ENCODE measurements around the gene SEL1L2.
A peak's percentile ranks its signal among the peaks of the same experiment; 100 is the strongest.

SEL1L2 gene

GRCh38 chr20:13857304-13857703 lies 133.1 kb downstream of the SEL1L2 start:
- Histone ChIP-seq H3K4me3 (ENCODE audit: low read depth, low read length) (no peak overlapping the region), H3K36me3 (no peaks in the 10 kb centered on the region), H3K27ac (no peak overlapping the region), H3K9me3 (ENCODE audit: severe bottlenecking) (no peaks in the 10 kb centered on the region), H3K27me3 (ENCODE audit: insufficient read depth, low read depth, severe bottlenecking) (no peaks in the 10 kb centered on the region)
- TF ChIP-seq CTCF (IDR thresholded peaks at IDR 0.05; ENCODE audit: low read depth, low read length): no peak
- peak; percentile 24 for DNase-seq

GRCh38 chr20:13856354-13856753 lies 134.1 kb downstream of the SEL1L2 start:
- no peaks in the 10 kb centered on the region for H3K9me3 ChIP-seq (ENCODE audit: severe bottlenecking)
- no peak for DNase-seq
- no peaks in the 10 kb centered on the region for H3K36me3 ChIP-seq
- H3K27me3 ChIP-seq (ENCODE audit: insufficient read depth, low read depth, severe bottlenecking): no peaks in the 10 kb centered on the region
- H3K4me3 ChIP-seq (ENCODE audit: low read depth, low read length): no peak overlapping the region
- no peak overlapping the region for H3K27ac ChIP-seq
- no peak for TF ChIP-seq CTCF (IDR thresholded peaks at IDR 0.05; ENCODE audit: low read depth, low read length)

DNA sequence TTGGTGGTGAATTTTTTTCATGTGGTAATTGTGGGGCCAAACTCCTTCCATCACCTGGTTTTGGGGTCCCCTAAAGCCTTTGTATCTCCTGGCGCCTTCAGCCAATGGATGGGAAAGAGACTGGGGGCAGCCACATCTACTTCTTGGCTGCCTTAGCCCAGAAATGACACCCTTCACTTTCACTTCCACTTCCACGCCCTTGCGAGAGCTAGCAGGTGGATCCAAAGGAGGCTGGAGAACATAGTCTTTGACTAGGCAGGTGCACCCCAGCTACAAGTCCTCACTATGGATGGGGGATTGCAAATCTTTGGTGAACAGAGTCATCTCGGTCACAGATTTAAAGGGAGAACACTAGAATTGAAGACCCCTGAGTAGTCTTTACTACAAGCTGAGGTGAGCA lies 134.8 kb downstream of the SEL1L2 start:
- H3K27me3 ChIP-seq (ENCODE audit: insufficient read depth, low read depth, severe bottlenecking): no peaks in the 10 kb centered on the region
- H3K4me3 ChIP-seq (ENCODE audit: low read depth, low read length): no peak overlapping the region
- no peaks in the 10 kb centered on the region for H3K9me3 ChIP-seq (ENCODE audit: severe bottlenecking)
- no peaks in the 10 kb centered on the region for H3K36me3 ChIP-seq
- no peak for DNase-seq
- TF ChIP-seq CTCF (IDR thresholded peaks at IDR 0.05; ENCODE audit: low read depth, low read length): no peak
- H3K27ac ChIP-seq: no peak overlapping the region

- H3K36me3 ChIP-seq: no peaks in the 10 kb centered on the region
- DNase-seq: no peak
- H3K9me3 ChIP-seq (ENCODE audit: severe bottlenecking): no peaks in the 10 kb centered on the region
- no peak overlapping the region for H3K4me3 ChIP-seq (ENCODE audit: low read depth, low read length)
- no peak for TF ChIP-seq CTCF (IDR thresholded peaks at IDR 0.05; ENCODE audit: low read depth, low read length)
- H3K27me3 ChIP-seq (ENCODE audit: insufficient read depth, low read depth, severe bottlenecking): peaks cover 4% of the 10 kb centered on the region
- no peak overlapping the region for H3K27ac ChIP-seq
Observed at GRCh38 chr20:13852306-13852705, 138.1 kb downstream of the SEL1L2 start.

GRCh38 chr20:13851279-13851678 lies 139.1 kb downstream of the SEL1L2 start:
- no peak for TF ChIP-seq CTCF (IDR thresholded peaks at IDR 0.05; ENCODE audit: low read depth, low read length)
- DNase-seq: no peak
- H3K27me3 ChIP-seq (ENCODE audit: insufficient read depth, low read depth, severe bottlenecking): peaks cover 10% of the 10 kb centered on the region
- no peak overlapping the region for H3K27ac ChIP-seq
- H3K36me3 ChIP-seq: no peaks in the 10 kb centered on the region
- H3K4me3 ChIP-seq (ENCODE audit: low read depth, low read length): no peak overlapping the region
- no peaks in the 10 kb centered on the region for H3K9me3 ChIP-seq (ENCODE audit: severe bottlenecking)

GRCh38 chr20:13844296-13844695 lies 146.1 kb downstream of the SEL1L2 start:
- Histone ChIP-seq H3K9me3 (ENCODE audit: severe bottlenecking) (no peaks in the 10 kb centered on the region), H3K27ac (no peak overlapping the region), H3K36me3 (no peaks in the 10 kb centered on the region), H3K4me3 (ENCODE audit: low read depth, low read length) (no peak overlapping the region), H3K27me3 (ENCODE audit: insufficient read depth, low read depth, severe bottlenecking) (peaks cover 60% of the 10 kb centered on the region)
- TF ChIP-seq CTCF (IDR thresholded peaks at IDR 0.05; ENCODE audit: low read depth, low read length): no peak
- no peak for DNase-seq

Data from WERI-Rb-1 (cell line).